ENCODE results near the gene COL4A1. TPM values are rescaled to one million over a fixed set of nuclear protein-coding genes. Genes with fewer than 3 reads are reported as not detected.

COL4A1 gene
- total RNA-seq, 6 donors from 2014 or later = 81.7 to 309 (median 167) TPM

DNA sequence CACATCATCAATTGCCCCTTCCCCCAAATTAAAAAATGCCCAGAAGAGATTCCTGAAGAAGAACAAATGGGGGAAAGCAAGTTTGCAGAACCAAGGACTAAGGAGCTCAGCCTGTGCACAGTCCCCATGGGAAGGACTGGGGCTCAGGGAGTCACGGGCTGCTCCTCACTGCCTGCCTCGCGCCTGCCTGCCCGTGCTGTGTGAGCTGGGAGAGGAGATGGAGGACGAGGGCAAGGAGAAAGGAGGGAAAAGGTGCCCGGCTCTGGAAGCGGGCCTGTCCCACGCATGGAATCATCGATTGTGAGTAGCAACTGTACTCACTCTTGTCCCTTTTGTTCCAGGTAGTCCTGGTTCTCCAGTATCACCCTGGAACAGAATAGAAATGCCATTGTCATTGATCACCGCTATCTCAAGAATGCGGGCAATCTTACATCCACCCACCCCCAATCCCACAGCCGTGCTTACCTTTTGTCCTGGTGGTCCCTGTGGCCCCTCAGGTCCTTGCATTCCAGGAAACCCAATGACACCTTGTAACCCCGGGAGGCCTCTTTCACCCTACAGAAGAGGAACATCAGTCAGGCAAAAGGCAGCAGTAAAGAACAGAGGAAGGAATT lies 93.4 kb downstream of the COL4A1 start:
- Histone ChIP-seq H3K36me3 (peaks cover 0 to 53% (median 18%) of the 10 kb centered on the region in 4 donors), H3K4me1 (peaks cover 12 to 26% (median 20%) of the 10 kb centered on the region in 4 donors), H3K27me3 (no peaks in the 10 kb centered on the region), H3K9me3 (no peaks in the 10 kb centered on the region), H3K27ac (no peak overlapping the region), H3K4me3 (no peak overlapping the region)
- 80 to 86% methylated on average over 13 of the region's 13 CpGs for WGBS, 2 donors
- DNase-seq (no peak), ATAC-seq (ENCODE audit: low FRiP score in 2 of 2) (no peak)
- TF ChIP-seq POLR2A (IDR thresholded peaks at IDR 0.05) (no peak), EP300 (IDR thresholded peaks at IDR 0.05) (no peak), POLR2AphosphoS5 (IDR thresholded peaks at IDR 0.05) (no peak)

DNA sequence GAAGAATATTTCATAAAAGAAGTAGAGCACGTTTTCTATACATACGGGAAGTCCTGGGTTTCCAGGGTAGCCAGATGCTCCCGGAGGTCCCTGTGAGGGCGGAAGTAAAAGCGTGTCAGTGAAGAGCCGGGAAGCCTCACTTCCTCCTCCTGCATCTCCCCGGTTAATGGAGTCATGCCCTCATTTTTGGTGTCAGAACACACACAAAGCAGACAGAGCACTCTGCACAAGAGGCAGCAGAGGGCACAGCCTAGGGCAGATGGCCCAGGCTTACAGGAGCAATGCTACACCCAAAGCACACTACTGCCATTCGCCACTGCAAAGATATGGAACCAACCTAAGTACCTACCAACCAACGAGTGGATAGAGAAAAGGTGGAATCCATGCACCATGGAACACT lies 94.4 kb downstream of the COL4A1 start:
- peaks cover 12 to 21% (median 18%) of the 10 kb centered on the region in 4 donors for H3K4me1 ChIP-seq
- no peaks in the 10 kb centered on the region for H3K9me3 ChIP-seq
- H3K27ac ChIP-seq = no peak overlapping the region
- no peak overlapping the region for H3K4me3 ChIP-seq
- TF ChIP-seq POLR2AphosphoS5 (IDR thresholded peaks at IDR 0.05) (no peak), EP300 (IDR thresholded peaks at IDR 0.05) (no peak), POLR2A (IDR thresholded peaks at IDR 0.05) (no peak)
- TF ChIP-seq, protein P1, sequence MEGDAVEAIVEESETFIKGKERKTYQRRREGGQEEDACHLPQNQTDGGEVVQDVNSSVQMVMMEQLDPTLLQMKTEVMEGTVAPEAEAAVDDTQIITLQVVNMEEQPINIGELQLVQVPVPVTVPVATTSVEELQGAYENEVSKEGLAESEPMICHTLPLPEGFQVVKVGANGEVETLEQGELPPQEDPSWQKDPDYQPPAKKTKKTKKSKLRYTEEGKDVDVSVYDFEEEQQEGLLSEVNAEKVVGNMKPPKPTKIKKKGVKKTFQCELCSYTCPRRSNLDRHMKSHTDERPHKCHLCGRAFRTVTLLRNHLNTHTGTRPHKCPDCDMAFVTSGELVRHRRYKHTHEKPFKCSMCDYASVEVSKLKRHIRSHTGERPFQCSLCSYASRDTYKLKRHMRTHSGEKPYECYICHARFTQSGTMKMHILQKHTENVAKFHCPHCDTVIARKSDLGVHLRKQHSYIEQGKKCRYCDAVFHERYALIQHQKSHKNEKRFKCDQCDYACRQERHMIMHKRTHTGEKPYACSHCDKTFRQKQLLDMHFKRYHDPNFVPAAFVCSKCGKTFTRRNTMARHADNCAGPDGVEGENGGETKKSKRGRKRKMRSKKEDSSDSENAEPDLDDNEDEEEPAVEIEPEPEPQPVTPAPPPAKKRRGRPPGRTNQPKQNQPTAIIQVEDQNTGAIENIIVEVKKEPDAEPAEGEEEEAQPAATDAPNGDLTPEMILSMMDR (IDR thresholded peaks at IDR 0.05) = no peak
- H3K27me3 ChIP-seq = no peaks in the 10 kb centered on the region
- peaks cover 0 to 62% (median 25%) of the 10 kb centered on the region in 4 donors for H3K36me3 ChIP-seq
- no peak for ATAC-seq (ENCODE audit: low FRiP score in 2 of 2)
- 85 to 87% methylated on average over 9 of the region's 9 CpGs for WGBS, 2 donors
- DNase-seq = no peak

DNA sequence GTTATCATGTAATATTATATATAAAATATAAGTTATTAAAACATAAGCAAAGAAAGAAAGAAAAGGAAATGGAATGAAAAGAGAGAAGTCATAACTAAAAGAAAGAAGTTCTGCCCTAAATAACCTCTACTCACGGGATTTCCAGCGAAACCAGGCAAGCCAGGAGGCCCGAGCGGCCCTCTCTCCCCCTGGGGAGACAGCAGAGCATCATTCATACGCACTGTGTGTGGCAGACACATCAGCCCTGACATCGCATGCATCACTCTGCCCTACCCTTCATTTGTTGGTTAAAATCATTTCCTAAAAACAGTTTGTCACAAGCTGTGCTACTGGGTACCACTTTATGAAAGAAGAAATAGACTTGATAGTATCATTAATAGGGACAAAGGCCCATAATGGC lies 95.2 kb downstream of the COL4A1 start:
- no peak overlapping the region for H3K4me3 ChIP-seq
- WGBS, 2 donors = 88 to 90% methylated on average over 6 of the region's 6 CpGs
- peaks cover 0 to 68% (median 29%) of the 10 kb centered on the region in 4 donors for H3K36me3 ChIP-seq

DNA sequence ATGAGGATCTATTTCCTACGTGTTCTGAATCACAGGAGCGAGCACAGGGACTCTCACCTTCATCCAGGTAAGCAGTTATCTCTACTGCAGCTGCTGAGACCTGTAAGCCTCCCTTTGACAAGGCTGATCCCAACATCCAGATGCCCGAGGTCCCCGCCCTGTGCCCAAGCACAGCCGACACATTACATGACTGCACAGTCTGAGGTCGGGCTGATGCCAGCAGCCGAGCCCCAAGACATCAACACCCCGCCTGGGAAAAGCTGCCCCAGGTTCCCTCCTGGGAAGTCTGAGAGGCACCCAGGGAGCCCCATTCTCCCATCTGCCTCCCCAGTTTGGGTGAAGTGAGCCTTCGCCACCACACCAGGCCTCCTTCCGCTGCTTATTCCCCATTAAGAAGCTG lies 95.9 kb downstream of the COL4A1 start:
- Histone ChIP-seq H3K4me1 (peaks cover 4 to 7% (median 6%) of the 10 kb centered on the region in 4 donors), H3K27me3 (no peaks in the 10 kb centered on the region), H3K4me3 (no peak overlapping the region), H3K36me3 (peaks cover 0 to 75% (median 34%) of the 10 kb centered on the region in 4 donors), H3K27ac (no peak overlapping the region), H3K9me3 (no peaks in the 10 kb centered on the region)
- no peak for TF ChIP-seq POLR2A (IDR thresholded peaks at IDR 0.05)
- TF ChIP-seq POLR2AphosphoS5 (IDR thresholded peaks at IDR 0.05) = no peak
- TF ChIP-seq, protein P1 (IDR thresholded peaks at IDR 0.05) = no peak
- no peak for TF ChIP-seq EP300 (IDR thresholded peaks at IDR 0.05)
- ATAC-seq (ENCODE audit: low FRiP score in 2 of 2) (no peak), DNase-seq (no peak)
- 90 to 94% methylated on average over 10 of the region's 10 CpGs for WGBS, 2 donors

More for the DNA sequence above, 95.2 kb downstream of the COL4A1 start:
- Histone ChIP-seq H3K27me3 (no peaks in the 10 kb centered on the region), H3K4me1 (peaks cover 9 to 13% (median 12%) of the 10 kb centered on the region in 4 donors), H3K27ac (no peak overlapping the region), H3K9me3 (no peaks in the 10 kb centered on the region)
- ATAC-seq (ENCODE audit: low FRiP score in 2 of 2) (no peak), DNase-seq (no peak)
- TF ChIP-seq POLR2A (IDR thresholded peaks at IDR 0.05) = no peak
- TF ChIP-seq EP300 (IDR thresholded peaks at IDR 0.05) = no peak
- no peak for TF ChIP-seq POLR2AphosphoS5 (IDR thresholded peaks at IDR 0.05)
- TF ChIP-seq, protein P1 (IDR thresholded peaks at IDR 0.05) = no peak

DNA sequence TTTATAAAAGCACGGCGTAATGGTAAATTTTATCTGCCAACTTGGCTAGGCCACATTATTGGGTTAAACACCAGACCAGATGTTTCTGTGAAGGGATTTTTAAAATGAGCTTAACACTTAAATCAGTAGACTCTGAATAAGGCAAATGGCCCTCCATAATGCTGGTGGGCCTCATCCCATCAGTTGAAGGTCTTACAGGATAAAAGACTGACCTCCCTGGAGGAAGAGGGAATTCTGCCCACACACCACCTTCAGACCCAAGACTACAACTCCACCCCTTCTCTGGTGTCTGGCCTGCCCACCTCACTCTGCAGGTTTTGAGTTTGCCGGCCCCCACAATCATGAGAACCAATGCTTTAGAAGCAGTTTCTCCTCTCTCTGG lies 96.4 kb downstream of the COL4A1 start:
- Histone ChIP-seq H3K36me3 (peaks cover 0 to 80% (median 36%) of the 10 kb centered on the region in 4 donors), H3K4me3 (no peak overlapping the region), H3K4me1 (peaks cover 0 to 2% (median 1%) of the 10 kb centered on the region in 4 donors), H3K27ac (no peak overlapping the region), H3K9me3 (no peaks in the 10 kb centered on the region), H3K27me3 (no peaks in the 10 kb centered on the region)
- ATAC-seq (ENCODE audit: low FRiP score in 2 of 2) (no peak), DNase-seq (no peak)
- TF ChIP-seq EP300 (IDR thresholded peaks at IDR 0.05) (no peak), POLR2AphosphoS5 (IDR thresholded peaks at IDR 0.05) (no peak), POLR2A (IDR thresholded peaks at IDR 0.05) (no peak)
- TF ChIP-seq, protein P1 (IDR thresholded peaks at IDR 0.05) = no peak
- 98% methylated on average over 3 of the region's 3 CpGs for WGBS, 2 donors

Data from upper lobe of left lung (tissue), 6 donors.